Ishikawa (cell line): ENCODE results near the gene OR2F1.

Source experiments
- CEBPB ChIP-seq: IDR thresholded peaks from 2 replicates; pipeline ENCODE4 v1.6.1; 2012
- EGR1 ChIP-seq: IDR thresholded peaks from 2 replicates; pipeline ENCODE4 v1.6.1; 2012
- EP300 ChIP-seq: IDR thresholded peaks from 2 replicates; pipeline ENCODE4 v1.6.1; 2012; ENCODE audit warnings: borderline replicate concordance
- FOXM1 ChIP-seq: IDR thresholded peaks from 2 replicates; pipeline ENCODE4 v1.6.1; 2012; ENCODE audit warnings: low read depth, borderline replicate concordance
- MAX ChIP-seq: IDR thresholded peaks from 2 replicates; pipeline ENCODE4 v1.6.1; 2012
- NFIC ChIP-seq: IDR thresholded peaks from 2 replicates; pipeline ENCODE4 v1.6.1; 2012
- TAF1 ChIP-seq: IDR thresholded peaks from 2 replicates; pipeline ENCODE4 v1.6.1; 2012; ENCODE audit warnings: low read depth, mild to moderate bottlenecking
- TEAD4 ChIP-seq: IDR thresholded peaks from 2 replicates; pipeline ENCODE4 v1.6.1; 2012
- USF1 ChIP-seq: IDR thresholded peaks from 2 replicates; pipeline ENCODE4 v1.6.1; 2012
- YY1 ChIP-seq: IDR thresholded peaks from 2 replicates; pipeline ENCODE4 v1.6.1; 2012; ENCODE audit warnings: low read depth
- ZBTB7A ChIP-seq: IDR thresholded peaks from 2 replicates; pipeline ENCODE4 v1.6.1; 2012; ENCODE audit warnings: low read depth

GRCh38 chr7:143967398-143967797, 12.8 kb downstream of the OR2F1 start:
- TF ChIP-seq TAF1, result no peak
- no peak for TF ChIP-seq MAX
- TF ChIP-seq NFIC, result no peak
- TF ChIP-seq ZBTB7A, result no peak
- TF ChIP-seq CEBPB, result no peak
- TF ChIP-seq EP300, result no peak
- no peak for TF ChIP-seq YY1
- no peak for TF ChIP-seq TEAD4
- no peak for TF ChIP-seq USF1
- no peak for TF ChIP-seq EGR1
- TF ChIP-seq FOXM1, result no peak
